ENCODE results near the gene ACAP3.

- no peak for TF ChIP-seq CTCF (IDR thresholded peaks at IDR 0.05 in 4 of 5, conservative IDR thresholded peaks at IDR 0.05 in 1 of 5)
- no peak for TF ChIP-seq POLR2A (IDR thresholded peaks at IDR 0.05)
These were observed 48.6 kb upstream of the ACAP3 start for GRCh38 chr1:1356166-1356795.

All from gastrocnemius medialis (tissue), 4 donors.